Uterus (tissue), 4 donors: ENCODE data around the gene TMEM128. TPM values are rescaled to one million over a fixed set of nuclear protein-coding genes. Genes with fewer than 3 reads are reported as not detected.

ENCODE experiments used
- DNase-seq, 2 donors: peaks; one replicate each; pipeline ENCODE4 v3.0.0-alpha.2; 2019 to 2020
- H3K27ac ChIP-seq, 2 donors: fragments of 200-600 bp; sonication (generic); 1 replicate in 1 of 2; 2 replicates in 1 of 2; pipeline ENCODE4 v1.5.1; 2016 to 2018
- H3K27me3 ChIP-seq, 2 donors: fragments of 200-600 bp; sonication (generic); one replicate each; pipeline ENCODE4 v1.5.1; 2018 to 2019; ENCODE audit warnings: control low read depth in 1 of 2
- H3K36me3 ChIP-seq, 2 donors: fragments of 200-600 bp; sonication (generic); one replicate each; pipeline ENCODE4 v1.5.1; 2019; ENCODE audit warnings: control low read depth in 1 of 2
- H3K4me1 ChIP-seq, 2 donors: fragments of 200-600 bp; sonication (generic); one replicate each; pipeline ENCODE4 v1.5.1; 2018 to 2019; ENCODE audit warnings: control low read depth in 1 of 2
- H3K4me3 ChIP-seq, 2 donors: fragments of 200-600 bp; sonication (generic); 1 replicate in 1 of 2; 2 replicates in 1 of 2; pipeline ENCODE4 v1.5.1; 2018 to 2019; ENCODE audit warnings: mild to moderate bottlenecking in 1 of 2
- H3K9me3 ChIP-seq, 2 donors: fragments of 200-600 bp; sonication (generic); one replicate each; pipeline ENCODE4 v1.5.1; 2019; ENCODE audit warnings: control low read depth in 1 of 2
- POLR2A ChIP-seq, 2 donors: fragments of 450-650 bp; IDR thresholded peaks; one replicate each; pipeline ENCODE4 v1.6.1; 2016; ENCODE audit warnings: antibody characterized with exemption in 2 of 2, mild to moderate bottlenecking in 1 of 2, moderate library complexity in 1 of 2
- intact Hi-C: fragments of 100-400 bp; cut with DNase I; formaldehyde crosslinking; loops from one replicate; pipeline ENCODE4 v1.15.1; 2023; ENCODE audit warnings: low total_unique reads
- total RNA-seq, 4 donors: library from RNA; depleted of rRNA in 3 of 4; stranded (reverse); fragments of >200 nt in 3 of 4; gene quantifications; one replicate each; pipeline versions ENCODE4 v1.1.0 to v1.2.4, GENCODE V29; 2014 to 2023
- TF ChIP-seq, protein P1 (sequence below), 4 experiments: fragments of 200-600 bp in 2 of 4; fragments of 450-650 bp in 2 of 4; sonication (generic) in 2 of 4; IDR thresholded peaks; one replicate each; pipeline ENCODE4 v1.5.1; 2016 to 2019; ENCODE audit warnings: antibody characterized with exemption in 4 of 4, mild to moderate bottlenecking in 2 of 4, moderate library complexity in 1 of 4
- donor health status: DM: yes; HTN: yes; CAD: no.

The TMEM128 gene
- total RNA-seq, 4 donors from 2014 or later = 9.4 to 43.3 (median 33.6) TPM

DNA sequence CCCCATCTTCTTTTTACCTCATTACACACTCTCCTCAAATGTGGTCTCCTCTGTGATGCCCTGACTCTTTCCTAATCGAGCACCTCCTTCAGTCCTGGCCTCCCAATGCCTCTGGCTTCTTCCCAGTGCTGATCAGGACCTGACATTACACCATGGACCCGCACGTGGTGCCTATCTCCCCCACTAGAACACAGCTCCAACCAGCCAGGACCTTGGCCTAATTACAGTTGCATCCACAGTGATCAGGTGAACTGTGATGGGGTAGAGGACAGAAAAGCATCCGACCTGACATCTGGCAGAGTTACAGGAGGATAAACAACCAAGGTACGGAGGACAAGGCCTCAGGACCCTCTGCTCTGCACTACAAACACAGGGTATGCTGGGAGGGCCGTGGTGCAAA, 29.5 kb upstream of the TMEM128 start:
- no peak overlapping the region for H3K27ac ChIP-seq
- TF ChIP-seq, protein P1, sequence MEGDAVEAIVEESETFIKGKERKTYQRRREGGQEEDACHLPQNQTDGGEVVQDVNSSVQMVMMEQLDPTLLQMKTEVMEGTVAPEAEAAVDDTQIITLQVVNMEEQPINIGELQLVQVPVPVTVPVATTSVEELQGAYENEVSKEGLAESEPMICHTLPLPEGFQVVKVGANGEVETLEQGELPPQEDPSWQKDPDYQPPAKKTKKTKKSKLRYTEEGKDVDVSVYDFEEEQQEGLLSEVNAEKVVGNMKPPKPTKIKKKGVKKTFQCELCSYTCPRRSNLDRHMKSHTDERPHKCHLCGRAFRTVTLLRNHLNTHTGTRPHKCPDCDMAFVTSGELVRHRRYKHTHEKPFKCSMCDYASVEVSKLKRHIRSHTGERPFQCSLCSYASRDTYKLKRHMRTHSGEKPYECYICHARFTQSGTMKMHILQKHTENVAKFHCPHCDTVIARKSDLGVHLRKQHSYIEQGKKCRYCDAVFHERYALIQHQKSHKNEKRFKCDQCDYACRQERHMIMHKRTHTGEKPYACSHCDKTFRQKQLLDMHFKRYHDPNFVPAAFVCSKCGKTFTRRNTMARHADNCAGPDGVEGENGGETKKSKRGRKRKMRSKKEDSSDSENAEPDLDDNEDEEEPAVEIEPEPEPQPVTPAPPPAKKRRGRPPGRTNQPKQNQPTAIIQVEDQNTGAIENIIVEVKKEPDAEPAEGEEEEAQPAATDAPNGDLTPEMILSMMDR (IDR thresholded peaks at IDR 0.05) = no peak
- TF ChIP-seq POLR2A (IDR thresholded peaks at IDR 0.05) = no peak
- H3K9me3 ChIP-seq = no peaks in the 10 kb centered on the region
- intact Hi-C loops = no loop called here
- H3K36me3 ChIP-seq = no peaks in the 10 kb centered on the region
- H3K4me1 ChIP-seq = no peaks in the 10 kb centered on the region
- no peak for DNase-seq
- H3K4me3 ChIP-seq = no peak overlapping the region
- H3K27me3 ChIP-seq = no peaks in the 10 kb centered on the region

DNA sequence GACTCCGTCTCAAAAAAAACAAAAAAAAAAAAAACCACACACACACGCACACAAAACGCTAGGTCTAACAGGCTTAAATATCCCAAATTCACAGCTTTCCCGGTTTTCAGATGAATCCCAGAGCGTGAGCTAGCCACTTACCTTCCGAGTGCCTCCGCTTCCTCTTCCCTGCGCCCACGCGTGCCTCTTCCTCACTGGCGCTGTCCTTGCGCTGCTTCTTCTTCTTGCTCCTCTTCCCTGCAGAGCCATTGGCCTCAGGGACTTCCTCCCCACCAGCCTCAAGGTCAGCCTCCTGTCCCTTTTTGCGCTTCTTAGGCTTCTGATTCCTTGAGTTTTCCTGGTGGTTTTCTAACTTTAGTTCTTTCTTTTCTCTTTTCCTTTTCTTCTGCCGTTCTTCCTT, 26.2 kb upstream of the TMEM128 start:
- no peak overlapping the region for H3K4me3 ChIP-seq
- no peaks in the 10 kb centered on the region for H3K9me3 ChIP-seq
- no peaks in the 10 kb centered on the region for H3K4me1 ChIP-seq
- intact Hi-C loops = no loop called here
- TF ChIP-seq, protein P1 (IDR thresholded peaks at IDR 0.05) = no peak
- no peak for TF ChIP-seq POLR2A (IDR thresholded peaks at IDR 0.05)
- DNase-seq = no peak
- H3K36me3 ChIP-seq = no peaks in the 10 kb centered on the region
- no peaks in the 10 kb centered on the region for H3K27me3 ChIP-seq
- no peak overlapping the region for H3K27ac ChIP-seq

DNA sequence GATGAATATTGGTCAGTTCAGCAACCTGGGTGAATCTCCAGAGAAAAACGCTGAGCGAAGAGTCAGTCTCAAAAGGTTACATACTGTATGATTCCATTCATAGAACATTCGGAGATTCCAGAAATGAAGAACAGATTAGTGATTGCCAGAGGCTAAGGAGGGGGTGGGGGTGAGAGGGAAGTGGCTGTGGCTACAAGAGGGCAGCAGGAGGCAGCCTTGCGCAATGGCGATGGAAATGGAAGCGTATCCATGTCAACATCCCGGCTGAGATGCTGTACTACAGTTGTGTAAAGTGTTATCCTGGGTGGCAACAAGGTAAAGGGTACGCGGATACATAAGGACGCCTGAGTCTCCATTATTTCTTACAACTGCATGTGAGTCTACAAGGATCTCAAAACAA, 23.9 kb upstream of the TMEM128 start:
- intact Hi-C loops = no loop called here
- no peak overlapping the region for H3K4me3 ChIP-seq
- H3K27me3 ChIP-seq = no peaks in the 10 kb centered on the region
- TF ChIP-seq, protein P1 (IDR thresholded peaks at IDR 0.05) = no peak
- no peak for TF ChIP-seq POLR2A (IDR thresholded peaks at IDR 0.05)
- no peaks in the 10 kb centered on the region for H3K4me1 ChIP-seq
- no peak overlapping the region for H3K27ac ChIP-seq
- DNase-seq = no peak
- no peaks in the 10 kb centered on the region for H3K9me3 ChIP-seq
- no peaks in the 10 kb centered on the region for H3K36me3 ChIP-seq

DNA sequence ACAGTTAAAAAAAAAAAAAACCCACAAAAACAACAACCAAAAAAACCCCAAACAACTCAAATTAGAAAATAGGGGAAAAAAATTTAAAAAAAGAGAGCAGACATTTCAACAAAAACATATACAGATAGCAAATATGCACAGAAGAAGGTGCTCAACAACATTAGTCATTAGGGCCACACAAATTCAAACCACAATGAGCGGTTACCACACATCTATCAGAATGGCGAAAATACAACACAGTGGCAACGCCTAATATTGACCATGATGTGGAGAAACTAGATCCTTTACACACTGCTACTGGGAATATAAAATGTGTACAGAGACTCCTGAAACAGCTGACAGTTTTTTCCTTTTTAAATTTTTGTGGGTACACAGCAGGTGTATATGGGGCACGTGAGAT, 22.5 kb upstream of the TMEM128 start:
- no peak for DNase-seq
- no peaks in the 10 kb centered on the region for H3K9me3 ChIP-seq
- no peak overlapping the region for H3K27ac ChIP-seq
- no peaks in the 10 kb centered on the region for H3K36me3 ChIP-seq
- H3K27me3 ChIP-seq = no peaks in the 10 kb centered on the region
- TF ChIP-seq, protein P1 (IDR thresholded peaks at IDR 0.05) = no peak
- no peak for TF ChIP-seq POLR2A (IDR thresholded peaks at IDR 0.05)
- intact Hi-C loops = no loop called here
- no peak overlapping the region for H3K4me3 ChIP-seq
- H3K4me1 ChIP-seq = no peaks in the 10 kb centered on the region

DNA sequence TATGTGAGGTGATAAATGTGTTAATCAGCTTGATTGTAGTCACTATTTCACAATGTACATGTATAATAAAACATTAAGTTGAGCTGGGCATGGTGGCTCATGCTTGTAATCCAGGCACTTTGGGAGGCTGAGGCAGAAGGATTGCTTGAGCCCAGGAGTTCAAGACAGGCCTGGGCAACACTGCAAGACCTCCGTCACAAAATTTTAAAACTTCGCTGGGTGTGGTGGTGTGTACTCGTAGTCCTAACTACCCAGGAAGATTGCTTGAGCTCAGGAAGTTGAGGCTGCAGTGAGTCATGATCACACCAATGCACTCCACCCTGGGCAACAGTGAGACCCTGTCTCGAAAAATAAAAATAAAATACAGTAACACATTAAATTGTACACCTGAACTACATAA, 21.8 kb upstream of the TMEM128 start:
- intact Hi-C loops = no loop called here
- H3K27me3 ChIP-seq = no peaks in the 10 kb centered on the region
- H3K36me3 ChIP-seq = no peaks in the 10 kb centered on the region
- no peak for DNase-seq
- TF ChIP-seq, protein P1 (IDR thresholded peaks at IDR 0.05) = no peak
- TF ChIP-seq POLR2A (IDR thresholded peaks at IDR 0.05) = no peak
- no peak overlapping the region for H3K4me3 ChIP-seq
- H3K9me3 ChIP-seq = no peaks in the 10 kb centered on the region
- H3K4me1 ChIP-seq = no peaks in the 10 kb centered on the region
- H3K27ac ChIP-seq = no peak overlapping the region
